Measurements from ENCODE around the gene ABHD13.

Gene ABHD13

DNA sequence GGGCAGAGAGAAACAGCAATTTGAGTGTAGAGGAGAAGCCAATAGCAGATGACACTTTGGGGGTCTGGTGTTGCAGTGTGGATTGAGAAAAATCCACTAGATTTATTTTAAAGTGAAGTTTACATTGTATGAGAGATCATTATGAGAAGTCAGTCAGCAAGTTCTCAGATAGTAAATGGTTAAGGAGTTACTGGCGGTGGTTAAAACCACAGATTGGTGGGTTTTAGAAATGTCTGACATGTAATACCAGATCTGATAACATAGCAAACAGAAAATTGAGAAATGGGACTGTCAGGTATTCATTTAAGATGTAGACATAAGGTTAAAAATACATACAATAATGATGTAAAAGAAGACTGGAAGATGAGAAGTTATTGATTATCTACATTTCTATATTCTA, 7.2 kb downstream of the ABHD13 start:
- no peaks in the 10 kb centered on the region for H3K36me3 ChIP-seq (ENCODE audit: control insufficient read depth in 1 of 2, insufficient read depth in 2 of 2, low read length in 2 of 2)
- H2AFZ ChIP-seq (ENCODE audit: insufficient read depth, low read length, poor library complexity): no peak overlapping the region
- no CpG with 5 or more reads among the region's 1 CpG for WGBS (ENCODE audit: extremely low coverage, insufficient coverage, insufficient read length)

DNA sequence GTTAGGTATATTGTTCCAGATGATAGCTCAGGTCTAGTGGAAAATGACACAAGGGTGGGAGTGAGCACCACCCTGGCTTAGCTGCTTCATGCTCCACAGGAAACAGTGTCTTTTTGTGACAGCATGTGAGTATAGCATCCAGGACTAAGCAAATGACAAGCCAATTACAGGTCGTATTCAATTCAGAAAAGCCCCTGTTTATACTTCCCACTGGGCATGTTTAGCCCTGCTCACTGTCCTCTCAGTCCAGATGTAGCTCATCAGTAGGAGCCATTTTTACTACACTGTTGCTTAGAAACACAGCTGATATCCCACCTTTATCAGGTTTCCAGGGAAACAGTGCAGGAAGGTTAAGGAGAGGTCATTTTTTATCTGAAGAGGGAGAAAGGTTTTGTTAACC, 8.0 kb downstream of the ABHD13 start:
- Histone ChIP-seq H3K23ac (ENCODE audit: low read length) (no peak overlapping the region), H3K79me1 (ENCODE audit: low read length) (no peaks in the 10 kb centered on the region), H2AK5ac (ENCODE audit: low read length) (no peak overlapping the region), H3K9me3 (ENCODE audit: insufficient read depth, low read depth, low read length) (no peaks in the 10 kb centered on the region), H3K79me2 (ENCODE audit: control insufficient read depth, insufficient read depth, low read length, poor library complexity) (no peaks in the 10 kb centered on the region), H3K27ac (ENCODE audit: low read depth, low read length) (no peak overlapping the region), H2AFZ (ENCODE audit: insufficient read depth, low read length, poor library complexity) (no peak overlapping the region), H3K4ac (ENCODE audit: low read depth, low read length) (no peak overlapping the region), H3K9ac (ENCODE audit: low read length) (no peak overlapping the region), H4K8ac (ENCODE audit: low read depth, low read length) (no peak overlapping the region), H3K36me3 (ENCODE audit: control insufficient read depth in 1 of 2, insufficient read depth in 2 of 2, low read length in 2 of 2) (no peaks in the 10 kb centered on the region), H3K4me1 (ENCODE audit: control insufficient read depth in 1 of 2, insufficient read depth in 2 of 2, low read length in 2 of 2) (no peaks in the 10 kb centered on the region), H3K27me3 (ENCODE audit: insufficient read depth, low read length) (no peaks in the 10 kb centered on the region), H4K91ac (ENCODE audit: low read depth, low read length) (no peak overlapping the region), H3K18ac (ENCODE audit: low read length) (no peak overlapping the region), H3K14ac (ENCODE audit: low read length) (no peak overlapping the region), H2BK12ac (ENCODE audit: low read length) (no peak overlapping the region), H3K4me2 (ENCODE audit: low read length) (no peak overlapping the region), H4K12ac (ENCODE audit: low read depth, low read length) (no peak overlapping the region), H2BK120ac (ENCODE audit: insufficient read depth, low read length, poor library complexity) (no peak overlapping the region), H3K4me3 (ENCODE audit: low read depth, low read length) (no peak overlapping the region), H2BK5ac (ENCODE audit: low read depth, low read length, poor library complexity) (no peak overlapping the region)
- no CpG with 5 or more reads among the region's 1 CpG for WGBS (ENCODE audit: extremely low coverage, insufficient coverage, insufficient read length)
- no peak for DNase-seq

More for the DNA sequence above, 7.2 kb downstream of the ABHD13 start:
- Histone ChIP-seq H4K8ac (ENCODE audit: low read depth, low read length) (no peak overlapping the region), H3K4me2 (ENCODE audit: low read length) (no peak overlapping the region), H3K79me1 (ENCODE audit: low read length) (no peaks in the 10 kb centered on the region), H3K27me3 (ENCODE audit: insufficient read depth, low read length) (no peaks in the 10 kb centered on the region), H3K9ac (ENCODE audit: low read length) (no peak overlapping the region), H3K27ac (ENCODE audit: low read depth, low read length) (no peak overlapping the region), H2BK120ac (ENCODE audit: insufficient read depth, low read length, poor library complexity) (no peak overlapping the region), H3K23ac (ENCODE audit: low read length) (no peak overlapping the region), H3K14ac (ENCODE audit: low read length) (no peak overlapping the region), H2AK5ac (ENCODE audit: low read length) (no peak overlapping the region), H3K4ac (ENCODE audit: low read depth, low read length) (no peak overlapping the region), H3K9me3 (ENCODE audit: insufficient read depth, low read depth, low read length) (no peaks in the 10 kb centered on the region), H4K91ac (ENCODE audit: low read depth, low read length) (no peak overlapping the region), H2BK12ac (ENCODE audit: low read length) (no peak overlapping the region), H3K18ac (ENCODE audit: low read length) (no peak overlapping the region), H4K12ac (ENCODE audit: low read depth, low read length) (no peak overlapping the region), H3K4me3 (ENCODE audit: low read depth, low read length) (no peak overlapping the region), H3K4me1 (ENCODE audit: control insufficient read depth in 1 of 2, insufficient read depth in 2 of 2, low read length in 2 of 2) (no peaks in the 10 kb centered on the region), H2BK5ac (ENCODE audit: low read depth, low read length, poor library complexity) (no peak overlapping the region), H3K79me2 (ENCODE audit: control insufficient read depth, insufficient read depth, low read length, poor library complexity) (no peaks in the 10 kb centered on the region)
- no peak for DNase-seq

DNA sequence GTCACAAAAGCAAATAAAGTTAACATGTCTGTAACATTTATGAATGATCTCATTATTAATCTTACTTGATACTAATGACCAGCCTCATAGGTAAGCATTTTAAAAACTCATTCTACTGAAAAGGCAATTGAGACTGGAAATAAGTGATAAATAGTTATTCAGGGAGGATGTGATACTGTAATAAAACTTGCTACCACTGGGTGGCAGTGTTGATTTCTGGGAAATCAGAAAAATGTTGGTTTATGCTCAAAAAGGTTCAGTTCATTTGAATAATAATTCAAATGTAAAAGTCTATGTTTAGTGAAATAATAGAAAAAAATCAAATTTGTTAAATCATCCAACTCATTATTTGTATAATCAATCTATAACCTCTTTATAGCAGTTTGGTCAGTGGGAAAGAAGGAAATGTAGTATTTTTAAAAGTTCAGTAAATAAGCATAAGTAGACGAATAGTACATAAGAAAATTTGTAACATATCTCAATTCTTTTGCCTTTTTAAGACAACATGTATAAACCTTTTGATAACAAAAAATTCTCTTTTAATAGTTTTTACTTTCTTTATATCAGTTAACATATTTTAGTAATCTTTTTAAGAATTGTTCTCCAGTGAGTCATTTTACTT, 9.6 kb downstream of the ABHD13 start:
- no CpG with 5 or more reads among the region's 1 CpG for WGBS (ENCODE audit: extremely low coverage, insufficient coverage, insufficient read length)
- peak; percentile 10 to 72 for DNase-seq

DNA sequence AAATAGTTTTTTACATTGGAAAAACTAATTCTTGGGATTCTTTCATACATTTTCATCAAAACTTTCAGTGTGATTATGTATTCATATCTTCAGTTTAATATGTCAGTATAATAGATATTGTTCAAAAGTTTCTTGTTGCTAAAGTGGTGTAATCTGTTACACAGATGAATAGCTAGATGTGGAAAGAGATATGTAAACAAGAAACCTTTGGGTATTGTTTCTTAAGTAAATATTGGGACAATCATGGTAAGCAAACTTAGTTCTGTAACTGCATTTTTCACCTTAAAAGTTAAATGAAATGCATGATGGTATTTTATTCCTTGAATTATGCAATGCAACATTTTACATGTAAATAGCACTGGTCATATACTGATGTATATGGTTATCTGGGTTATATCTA, 12.2 kb downstream of the ABHD13 start:
- H2BK5ac ChIP-seq (ENCODE audit: low read depth, low read length, poor library complexity): no peak overlapping the region
- H3K4me3 ChIP-seq (ENCODE audit: low read depth, low read length): no peak overlapping the region
- H3K4ac ChIP-seq (ENCODE audit: low read depth, low read length): no peak overlapping the region
- no peak overlapping the region for H2BK120ac ChIP-seq (ENCODE audit: insufficient read depth, low read length, poor library complexity)
- H3K14ac ChIP-seq (ENCODE audit: low read length): no peak overlapping the region
- no peak overlapping the region for H4K12ac ChIP-seq (ENCODE audit: low read depth, low read length)
- DNase-seq: no peak
- H3K4me2 ChIP-seq (ENCODE audit: low read length): no peak overlapping the region
- no peaks in the 10 kb centered on the region for H3K79me1 ChIP-seq (ENCODE audit: low read length)
- no peak overlapping the region for H3K18ac ChIP-seq (ENCODE audit: low read length)
- H3K9me3 ChIP-seq (ENCODE audit: insufficient read depth, low read depth, low read length): no peaks in the 10 kb centered on the region
- no peak overlapping the region for H4K8ac ChIP-seq (ENCODE audit: low read depth, low read length)
- no peak overlapping the region for H2AFZ ChIP-seq (ENCODE audit: insufficient read depth, low read length, poor library complexity)
- H3K23ac ChIP-seq (ENCODE audit: low read length): no peak overlapping the region
- H2AK5ac ChIP-seq (ENCODE audit: low read length): no peak overlapping the region
- H2BK12ac ChIP-seq (ENCODE audit: low read length): no peak overlapping the region
- H3K36me3 ChIP-seq (ENCODE audit: control insufficient read depth in 1 of 2, insufficient read depth in 2 of 2, low read length in 2 of 2): no peaks in the 10 kb centered on the region
- H3K27ac ChIP-seq (ENCODE audit: low read depth, low read length): no peak overlapping the region
- H3K4me1 ChIP-seq (ENCODE audit: control insufficient read depth in 1 of 2, insufficient read depth in 2 of 2, low read length in 2 of 2): no peaks in the 10 kb centered on the region
- no peak overlapping the region for H4K91ac ChIP-seq (ENCODE audit: low read depth, low read length)
- H3K79me2 ChIP-seq (ENCODE audit: control insufficient read depth, insufficient read depth, low read length, poor library complexity): no peaks in the 10 kb centered on the region
- no peaks in the 10 kb centered on the region for H3K27me3 ChIP-seq (ENCODE audit: insufficient read depth, low read length)
- H3K9ac ChIP-seq (ENCODE audit: low read length): no peak overlapping the region

More for the DNA sequence above, 9.6 kb downstream of the ABHD13 start:
- no peak overlapping the region for H2AK5ac ChIP-seq (ENCODE audit: low read length)
- no peak overlapping the region for H2BK12ac ChIP-seq (ENCODE audit: low read length)
- H3K14ac ChIP-seq (ENCODE audit: low read length): no peak overlapping the region
- H4K12ac ChIP-seq (ENCODE audit: low read depth, low read length): no peak overlapping the region
- H4K8ac ChIP-seq (ENCODE audit: low read depth, low read length): no peak overlapping the region
- H3K27ac ChIP-seq (ENCODE audit: low read depth, low read length): no peak overlapping the region
- no peak overlapping the region for H3K4ac ChIP-seq (ENCODE audit: low read depth, low read length)
- no peaks in the 10 kb centered on the region for H3K9me3 ChIP-seq (ENCODE audit: insufficient read depth, low read depth, low read length)
- no peak overlapping the region for H2AFZ ChIP-seq (ENCODE audit: insufficient read depth, low read length, poor library complexity)
- H2BK120ac ChIP-seq (ENCODE audit: insufficient read depth, low read length, poor library complexity): no peak overlapping the region
- H4K91ac ChIP-seq (ENCODE audit: low read depth, low read length): no peak overlapping the region
- no peaks in the 10 kb centered on the region for H3K79me2 ChIP-seq (ENCODE audit: control insufficient read depth, insufficient read depth, low read length, poor library complexity)
- no peak overlapping the region for H3K23ac ChIP-seq (ENCODE audit: low read length)
- H3K4me2 ChIP-seq (ENCODE audit: low read length): no peak overlapping the region
- no peaks in the 10 kb centered on the region for H3K36me3 ChIP-seq (ENCODE audit: control insufficient read depth in 1 of 2, insufficient read depth in 2 of 2, low read length in 2 of 2)
- H3K9ac ChIP-seq (ENCODE audit: low read length): no peak overlapping the region
- H3K79me1 ChIP-seq (ENCODE audit: low read length): no peaks in the 10 kb centered on the region
- no peak overlapping the region for H2BK5ac ChIP-seq (ENCODE audit: low read depth, low read length, poor library complexity)
- no peaks in the 10 kb centered on the region for H3K4me1 ChIP-seq (ENCODE audit: control insufficient read depth in 1 of 2, insufficient read depth in 2 of 2, low read length in 2 of 2)
- no peak overlapping the region for H3K4me3 ChIP-seq (ENCODE audit: low read depth, low read length)
- no peaks in the 10 kb centered on the region for H3K27me3 ChIP-seq (ENCODE audit: insufficient read depth, low read length)
- H3K18ac ChIP-seq (ENCODE audit: low read length): no peak overlapping the region
